Body of pancreas (tissue), 4 donors: ENCODE results near the gene SCCPDH. TPM values are rescaled to one million over a fixed set of nuclear protein-coding genes. Genes with fewer than 3 reads are reported as not detected.

Experiments
- ATAC-seq: fragments of 150-250 bp; one replicate; pipeline ENCODE4 v1.9.1; 2016
- DNase-seq, 4 donors: peaks; one replicate each; pipeline ENCODE4 v3.0.0-alpha.2; 2019
- H3K27ac ChIP-seq, 4 donors: fragments of 200-600 bp; sonication (generic); 1 replicate in 3 of 4; 2 replicates in 1 of 4; pipeline versions ENCODE4 v1.5.1 to v1.6.1; 2016 to 2019; ENCODE audit warnings: mild to moderate bottlenecking in 1 of 4, mixed read lengths in 1 of 4, moderate library complexity in 1 of 4
- H3K27me3 ChIP-seq, 2 donors: fragments of 200-600 bp; sonication (generic); one replicate each; pipeline ENCODE4 v1.6.0; 2016; ENCODE audit warnings: mild to moderate bottlenecking in 1 of 2
- H3K36me3 ChIP-seq, 2 donors: fragments of 200-600 bp; sonication (generic); replicated peaks in 1 of 2; 2 replicates each; pipeline ENCODE4 v1.5.1; 2016; ENCODE audit warnings: low read depth in 2 of 2; ENCODE audit not compliant: insufficient read depth in 1 of 2
- H3K4me1 ChIP-seq: fragments of 200-600 bp; sonication (generic); one replicate; pipeline ENCODE4 v1.6.0; 2016
- H3K4me3 ChIP-seq, 2 donors: fragments of 200-600 bp; sonication (generic); 1 replicate in 1 of 2; 2 replicates in 1 of 2; pipeline ENCODE4 v1.5.1; 2016 to 2019
- H3K9me3 ChIP-seq, 3 donors: fragments of 200-600 bp; sonication (generic); 1 replicate in 2 of 3; 2 replicates in 1 of 3; pipeline ENCODE4 v1.5.1; 2016
- POLR2A ChIP-seq, 3 donors: fragments of 450-650 bp; IDR thresholded peaks; one replicate each; pipeline ENCODE4 v1.6.1; 2016; ENCODE audit warnings: antibody characterized with exemption in 3 of 3, mild to moderate bottlenecking in 2 of 3
- WGBS, 2 donors: methylation state at CpG; one replicate each; pipeline ENCODE4 v1.1.5; 2017; 5-methylcytosine and 5-hydroxymethylcytosine counted together
- intact Hi-C: fragments of 100-400 bp; cut with DNase I; formaldehyde crosslinking; loops from one replicate; pipeline ENCODE4 v1.15.1; 2023
- total RNA-seq, 2 donors: library from RNA; depleted of rRNA; stranded (reverse); fragments of >200 nt; gene quantifications; one replicate each; pipeline ENCODE4 v1.1.0, GENCODE V29; 2016
- TF ChIP-seq, protein P1 (sequence below), 7 experiments: fragments of 450-650 bp in 4 of 7; fragments of 200-600 bp in 3 of 7; sonication (generic) in 3 of 7; IDR thresholded peaks; one replicate each; pipeline ENCODE4 v1.5.1; 2016 to 2019; ENCODE audit warnings: antibody characterized with exemption in 7 of 7

Gene SCCPDH
- total RNA-seq, 2 donors from 2014 or later = 9.9 to 15.0 TPM

GRCh38 chr1:246765521-246765920, 41.3 kb downstream of the SCCPDH start:
- no peak for DNase-seq
- Histone ChIP-seq H3K9me3 (no peaks in the 10 kb centered on the region), H3K27me3 (no peaks in the 10 kb centered on the region), H3K4me3 (no peak overlapping the region), H3K4me1 (no peaks in the 10 kb centered on the region), H3K36me3 (peaks cover 0 to 16% of the 10 kb centered on the region in 2 donors), H3K27ac (no peak overlapping the region)
- no peak for ATAC-seq
- TF ChIP-seq POLR2A (IDR thresholded peaks at IDR 0.05) = no peak
- TF ChIP-seq, protein P1, sequence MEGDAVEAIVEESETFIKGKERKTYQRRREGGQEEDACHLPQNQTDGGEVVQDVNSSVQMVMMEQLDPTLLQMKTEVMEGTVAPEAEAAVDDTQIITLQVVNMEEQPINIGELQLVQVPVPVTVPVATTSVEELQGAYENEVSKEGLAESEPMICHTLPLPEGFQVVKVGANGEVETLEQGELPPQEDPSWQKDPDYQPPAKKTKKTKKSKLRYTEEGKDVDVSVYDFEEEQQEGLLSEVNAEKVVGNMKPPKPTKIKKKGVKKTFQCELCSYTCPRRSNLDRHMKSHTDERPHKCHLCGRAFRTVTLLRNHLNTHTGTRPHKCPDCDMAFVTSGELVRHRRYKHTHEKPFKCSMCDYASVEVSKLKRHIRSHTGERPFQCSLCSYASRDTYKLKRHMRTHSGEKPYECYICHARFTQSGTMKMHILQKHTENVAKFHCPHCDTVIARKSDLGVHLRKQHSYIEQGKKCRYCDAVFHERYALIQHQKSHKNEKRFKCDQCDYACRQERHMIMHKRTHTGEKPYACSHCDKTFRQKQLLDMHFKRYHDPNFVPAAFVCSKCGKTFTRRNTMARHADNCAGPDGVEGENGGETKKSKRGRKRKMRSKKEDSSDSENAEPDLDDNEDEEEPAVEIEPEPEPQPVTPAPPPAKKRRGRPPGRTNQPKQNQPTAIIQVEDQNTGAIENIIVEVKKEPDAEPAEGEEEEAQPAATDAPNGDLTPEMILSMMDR (IDR thresholded peaks at IDR 0.05) = no peak
- WGBS, 2 donors = 81 to 88% methylated on average over 3 of the region's 3 CpGs
- intact Hi-C loops = no loop called here

DNA sequence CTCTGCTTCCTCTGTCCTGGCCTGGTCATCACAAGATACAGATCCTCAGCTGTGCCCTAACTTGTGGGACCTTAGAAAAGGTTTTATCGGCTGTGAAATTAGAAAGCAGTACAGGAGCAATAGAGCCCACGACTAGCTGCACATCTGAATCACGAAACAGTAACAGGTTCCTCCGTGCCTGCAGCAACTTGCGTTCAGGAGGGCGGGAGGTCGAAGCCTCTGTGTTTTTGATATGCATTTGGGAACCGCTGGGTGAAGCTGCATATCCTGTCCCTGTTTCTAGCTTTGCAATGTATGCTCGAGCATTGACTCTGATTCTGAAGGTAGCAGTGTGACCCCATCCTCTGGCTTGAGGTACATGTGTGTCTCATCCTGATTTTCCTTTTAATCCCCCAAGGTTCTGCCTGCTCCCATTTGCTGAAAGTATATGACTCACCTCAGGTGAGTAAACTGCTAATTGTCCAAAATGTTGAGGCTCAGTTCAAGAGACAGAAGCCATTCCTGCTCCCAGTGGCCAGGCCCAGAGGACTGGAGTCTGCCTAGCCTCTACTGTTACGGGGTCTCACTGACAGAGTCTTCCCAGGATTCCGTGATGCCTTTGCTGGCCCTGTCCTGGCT, 44.3 kb downstream of the SCCPDH start:
- H3K27me3 ChIP-seq = no peaks in the 10 kb centered on the region
- DNase-seq (no peak), ATAC-seq (no peak)
- 78 to 88% methylated on average over 11 of the region's 11 CpGs for WGBS, 2 donors
- no peaks in the 10 kb centered on the region for H3K4me1 ChIP-seq
- no peak for TF ChIP-seq POLR2A (IDR thresholded peaks at IDR 0.05)
- peaks cover 0 to 8% of the 10 kb centered on the region in 2 donors for H3K36me3 ChIP-seq
- intact Hi-C loops = no loop called here
- H3K9me3 ChIP-seq = no peaks in the 10 kb centered on the region
- no peak overlapping the region for H3K4me3 ChIP-seq
- H3K27ac ChIP-seq = no peak overlapping the region

GRCh38 chr1:246769306-246769705, 45.1 kb downstream of the SCCPDH start:
- WGBS, 2 donors = 83 to 89% methylated on average over 7 of the region's 7 CpGs
- no peaks in the 10 kb centered on the region for H3K27me3 ChIP-seq

DNA sequence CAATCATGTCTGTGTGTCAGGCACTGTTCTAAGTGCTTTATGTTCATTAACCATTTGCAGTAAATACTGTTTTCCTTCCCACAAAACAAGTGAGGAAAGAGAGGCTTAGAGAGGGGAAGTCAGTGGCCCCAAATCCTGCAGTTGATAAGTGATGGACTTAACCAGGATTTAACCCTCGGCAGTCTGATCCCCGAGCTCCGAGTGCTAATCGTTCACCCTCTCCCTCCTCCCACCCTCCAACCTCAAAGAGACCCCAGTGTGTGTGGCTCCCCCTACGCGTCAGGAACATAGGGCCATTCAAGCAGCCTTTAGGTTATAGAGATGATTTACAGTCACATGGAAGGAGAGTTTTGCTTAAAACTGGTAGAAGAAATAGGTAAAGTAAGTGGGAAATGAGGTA, 47.2 kb downstream of the SCCPDH start:
- TF ChIP-seq, protein P1 (IDR thresholded peaks at IDR 0.05) = no peak
- no peak for TF ChIP-seq POLR2A (IDR thresholded peaks at IDR 0.05)
- Histone ChIP-seq H3K4me1 (no peaks in the 10 kb centered on the region), H3K4me3 (no peak overlapping the region), H3K36me3 (peaks cover 0 to 8% of the 10 kb centered on the region in 2 donors), H3K9me3 (no peaks in the 10 kb centered on the region), H3K27ac (no peak overlapping the region), H3K27me3 (no peaks in the 10 kb centered on the region)
- ATAC-seq (no peak), DNase-seq (no peak)
- WGBS, 2 donors = 94 to 96% methylated on average over 6 of the region's 6 CpGs
- intact Hi-C loops = no loop called here

More at GRCh38 chr1:246769306-246769705, 45.1 kb downstream of the SCCPDH start:
- DNase-seq (no peak), ATAC-seq (no peak)
- Histone ChIP-seq H3K27ac (no peak overlapping the region), H3K9me3 (no peaks in the 10 kb centered on the region), H3K4me3 (no peak overlapping the region), H3K36me3 (peaks cover 0 to 8% of the 10 kb centered on the region in 2 donors), H3K4me1 (no peaks in the 10 kb centered on the region)
- TF ChIP-seq POLR2A (IDR thresholded peaks at IDR 0.05) = no peak
- TF ChIP-seq, protein P1 (IDR thresholded peaks at IDR 0.05) = no peak
- intact Hi-C loops = no loop called here

- intact Hi-C loops = no loop called here
- Histone ChIP-seq H3K9me3 (no peaks in the 10 kb centered on the region), H3K4me3 (no peak overlapping the region), H3K36me3 (peaks cover 0 to 7% of the 10 kb centered on the region in 2 donors), H3K27me3 (no peaks in the 10 kb centered on the region), H3K4me1 (no peaks in the 10 kb centered on the region), H3K27ac (no peak overlapping the region)
- no peak for DNase-seq
- TF ChIP-seq POLR2A (IDR thresholded peaks at IDR 0.05) = no peak
- TF ChIP-seq, protein P1 (IDR thresholded peaks at IDR 0.05) = no peak
- WGBS, 2 donors = 95 to 100% methylated on average over 2 of the region's 2 CpGs
- no peak for ATAC-seq
Observed at GRCh38 chr1:246772686-246773085, 48.5 kb downstream of the SCCPDH start.
